M059J (cell line): ENCODE measurements around the gene ZNF277. TPM values are rescaled to one million over a fixed set of nuclear protein-coding genes. Genes with fewer than 3 reads are reported as not detected.
A peak's percentile ranks its signal among the peaks of the same experiment; 100 is the strongest.

Source experiments
- DNase-seq: peaks from one replicate; pipeline ENCODE4 v3.0.0-alpha.2; 2012; ENCODE audit warnings: low read depth
- total RNA-seq: library from RNA; depleted of rRNA; stranded (reverse); fragments of >200 nt; shearing (Covaris generic); gene quantifications from 2 replicates; pipeline ENCODE4 v1.2.3, GENCODE V29; 2014

ZNF277 gene
- total RNA-seq, 1 experiment from 2014 or later: 20.6 TPM

GRCh38 chr7:112350585-112350984 is 144.1 kb downstream of the ZNF277 start:
- no peak for DNase-seq

GRCh38 chr7:112356596-112356995 is 150.1 kb downstream of the ZNF277 start:
- no peak for DNase-seq

- DNase-seq: no peak
These were observed 150.6 kb downstream of the ZNF277 start for GRCh38 chr7:112357136-112357535.

DNA sequence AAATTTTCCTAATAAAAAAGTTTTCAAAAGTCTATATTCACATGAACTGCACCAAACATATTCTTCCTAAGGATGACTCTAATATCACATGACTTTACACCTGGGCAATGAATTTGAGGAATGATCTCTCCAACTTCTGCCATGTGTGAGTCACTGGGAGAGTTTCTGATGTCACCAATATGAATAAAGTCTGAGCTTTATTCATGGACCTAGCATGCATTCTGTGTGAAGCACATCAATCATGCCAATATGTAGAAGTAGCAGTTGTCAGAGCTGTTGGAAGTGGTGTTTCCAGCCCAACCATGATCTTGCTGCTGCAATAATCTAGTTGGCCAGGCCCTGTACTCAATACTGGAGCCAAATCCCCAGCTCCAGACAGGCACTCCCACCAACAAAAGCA is 152.0 kb downstream of the ZNF277 start:
- no peak for DNase-seq

DNA sequence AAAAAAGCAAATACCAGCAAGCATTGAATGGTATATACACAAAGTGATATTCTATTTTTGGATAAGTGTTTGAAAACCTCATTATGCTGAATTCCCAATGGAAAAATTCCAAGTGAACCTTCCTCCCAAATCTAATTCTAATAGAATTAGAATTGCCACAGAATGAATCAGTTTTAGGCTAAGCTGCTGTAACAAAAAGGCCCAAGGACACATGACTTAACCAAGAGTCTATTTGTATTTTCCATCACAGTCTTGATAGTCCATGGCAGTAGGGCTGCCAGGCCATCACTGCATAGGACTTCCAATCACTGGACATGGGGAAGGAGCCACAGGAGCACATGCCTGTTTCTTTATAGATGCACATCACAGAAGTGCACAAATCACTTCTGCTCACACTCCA is 152.6 kb downstream of the ZNF277 start:
- no peak for DNase-seq

DNA sequence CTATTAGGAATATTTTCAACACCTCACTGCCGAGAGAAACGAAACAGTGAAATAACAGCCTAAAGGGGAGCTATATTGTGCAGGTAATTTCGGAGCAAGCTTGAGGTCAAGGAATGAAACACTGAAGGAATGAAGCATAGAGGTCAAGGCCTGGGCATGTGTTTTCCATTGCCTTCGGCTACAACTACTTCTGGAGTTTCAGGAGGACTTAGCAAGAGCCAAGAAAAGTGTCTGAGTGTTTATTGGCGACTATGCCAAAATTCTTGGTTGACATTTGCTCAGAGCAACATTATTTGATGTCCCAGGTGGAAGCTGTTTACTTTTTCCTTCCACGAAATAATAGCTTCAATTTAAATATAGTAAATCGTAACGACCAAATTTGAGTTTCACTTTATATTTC is 154.2 kb downstream of the ZNF277 start:
- DNase-seq: peak; percentile 29

GRCh38 chr7:112361154-112361553 is 154.7 kb downstream of the ZNF277 start:
- DNase-seq: peak; percentile 15

- DNase-seq: peak; percentile 13
These were observed 155.7 kb downstream of the ZNF277 start for GRCh38 chr7:112362053-112362650.

GRCh38 chr7:112362731-112363131 is 156.2 kb downstream of the ZNF277 start:
- no peak for DNase-seq

GRCh38 chr7:112364388-112364787 is 157.9 kb downstream of the ZNF277 start:
- DNase-seq: no peak

DNA sequence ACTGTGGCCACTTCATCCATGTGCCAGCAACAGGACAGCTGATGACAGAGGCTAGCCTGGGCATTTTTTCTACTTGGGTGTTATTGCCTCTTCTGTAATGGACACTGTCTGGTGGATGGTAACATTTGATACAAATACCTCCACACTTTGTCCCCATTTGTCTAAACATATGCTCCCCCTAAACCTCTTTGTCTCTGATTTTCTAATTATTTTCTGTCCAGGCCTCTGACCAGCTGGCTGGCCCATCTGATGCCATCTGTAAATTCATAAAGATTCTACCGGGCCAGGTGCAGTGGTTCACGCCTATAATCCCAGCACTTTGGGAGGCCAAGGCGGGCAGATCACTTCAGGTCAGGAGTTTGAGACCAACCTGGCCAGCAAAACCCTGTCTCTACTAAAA is 159.1 kb downstream of the ZNF277 start:
- DNase-seq: no peak

DNA sequence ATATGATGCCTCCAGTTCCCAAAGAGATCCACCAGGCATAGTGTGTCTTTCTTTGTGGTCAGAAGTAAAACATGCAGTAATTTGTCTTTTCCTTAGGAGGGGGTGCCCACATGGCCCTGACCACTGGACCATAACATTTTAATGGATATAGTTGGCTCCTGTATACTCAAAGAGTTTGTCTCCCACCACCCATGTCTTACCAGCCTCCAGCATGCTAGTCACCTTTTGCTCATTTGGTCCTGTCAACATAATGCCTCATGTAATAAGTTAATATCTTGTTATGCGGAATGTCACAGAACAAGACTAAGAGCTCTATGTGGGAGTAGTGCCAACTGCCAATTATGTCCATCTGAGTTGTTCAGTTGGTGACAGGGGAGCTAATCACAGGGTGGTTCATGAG is 160.4 kb downstream of the ZNF277 start:
- DNase-seq: no peak

GRCh38 chr7:112370436-112370835 is 163.9 kb downstream of the ZNF277 start:
- no peak for DNase-seq

DNA sequence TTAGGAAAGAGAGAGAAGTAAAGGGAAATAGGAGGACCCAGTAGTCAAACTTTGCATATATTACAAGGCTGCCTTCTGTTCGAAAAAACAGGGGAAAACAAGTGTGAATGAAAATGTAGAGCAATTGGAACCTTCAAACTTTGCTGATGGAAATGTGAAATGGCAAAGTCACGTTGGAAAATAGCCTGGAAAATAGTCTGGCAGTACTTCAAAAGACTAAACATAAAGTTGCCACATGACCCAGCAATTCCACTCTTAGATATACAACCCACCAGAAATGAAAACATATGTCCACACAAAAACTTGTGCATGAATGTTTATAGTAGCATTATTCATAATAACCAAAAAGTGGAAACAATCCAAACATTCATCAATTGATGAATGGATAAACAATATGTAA is 165.2 kb downstream of the ZNF277 start:
- no peak for DNase-seq

- DNase-seq: no peak
These were observed 165.6 kb downstream of the ZNF277 start for GRCh38 chr7:112372101-112372500.

GRCh38 chr7:112377593-112377992 is 171.1 kb downstream of the ZNF277 start:
- no peak for DNase-seq

GRCh38 chr7:112381311-112382091 is 175.0 kb downstream of the ZNF277 start:
- peak; percentile 46 for DNase-seq

GRCh38 chr7:112383671-112384417 is 177.3 kb downstream of the ZNF277 start:
- peak; percentile 33 for DNase-seq

GRCh38 chr7:112385516-112385915 is 179.0 kb downstream of the ZNF277 start:
- DNase-seq: no peak

DNA sequence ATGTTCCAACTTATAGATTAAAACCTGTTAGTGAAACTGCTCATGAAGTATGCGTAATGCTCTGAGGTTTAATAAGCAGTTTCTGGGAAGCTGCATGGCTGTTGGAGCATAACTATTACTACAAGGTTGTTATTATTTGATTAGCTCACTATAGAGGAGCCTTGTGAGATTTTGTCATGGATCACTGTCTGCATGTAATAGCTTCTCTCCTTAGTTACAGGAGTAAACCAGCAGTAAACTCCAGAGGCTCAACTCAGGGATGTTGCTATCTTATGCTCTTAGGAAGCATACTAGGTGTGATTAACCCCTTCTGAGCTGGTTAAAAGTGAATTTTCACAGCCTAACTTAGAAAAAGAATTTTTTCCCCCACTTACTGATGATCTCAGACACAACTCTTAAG is 180.1 kb downstream of the ZNF277 start:
- no peak for DNase-seq

DNA sequence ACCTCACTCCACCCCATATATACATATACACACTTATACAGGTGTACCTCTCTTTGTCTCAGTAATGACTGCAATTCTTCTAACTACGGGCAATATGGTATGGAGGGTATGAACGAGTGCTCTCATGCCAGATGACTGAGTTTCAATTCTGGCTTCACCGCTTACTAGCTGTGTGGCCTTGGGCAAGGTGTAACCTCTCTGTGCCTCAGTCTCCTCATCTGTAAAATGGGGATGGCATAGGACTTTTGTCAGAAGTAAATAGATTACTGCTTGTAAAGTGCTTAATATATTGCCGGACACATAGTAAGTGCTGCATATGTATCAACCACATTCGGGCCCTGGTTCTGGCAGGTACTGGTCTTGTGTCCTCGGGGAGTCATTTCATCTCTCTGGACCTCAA is 183.7 kb downstream of the ZNF277 start:
- DNase-seq: no peak

GRCh38 chr7:112391079-112391821 is 184.8 kb downstream of the ZNF277 start:
- DNase-seq: peak; percentile 39
